ENCODE results near the gene RPS6KC1.
"Not testable (repeated sequence)": the region's sequence is repeated elsewhere in the genome, so short reads cannot be mapped to it uniquely, and the experiment has no call there.

The RPS6KC1 gene

GRCh38 chr1:213160442-213160841 lies 109.4 kb downstream of the RPS6KC1 start:
- not testable (repeated sequence) for DNase-seq

- DNase-seq: no peak
Measured at GRCh38 chr1:213162338-213162737, 111.3 kb downstream of the RPS6KC1 start.

- no peak for DNase-seq
Measured at GRCh38 chr1:213162862-213163261, 111.8 kb downstream of the RPS6KC1 start.

GRCh38 chr1:213163278-213163711 lies 112.3 kb downstream of the RPS6KC1 start:
- no peak for DNase-seq

- no peak for DNase-seq
Measured at GRCh38 chr1:213164561-213164960, 113.5 kb downstream of the RPS6KC1 start.

- peak; percentile 15 for DNase-seq
Measured at GRCh38 chr1:213166852-213167251, 115.8 kb downstream of the RPS6KC1 start.

- no peak for DNase-seq
Measured at GRCh38 chr1:213171711-213172110, 120.7 kb downstream of the RPS6KC1 start.

- DNase-seq: no peak
Measured at GRCh38 chr1:213176341-213176740, 125.3 kb downstream of the RPS6KC1 start.

GRCh38 chr1:213179784-213180183 lies 128.7 kb downstream of the RPS6KC1 start:
- no peak for DNase-seq

- no peak for DNase-seq
Measured at GRCh38 chr1:213180833-213181232, 129.8 kb downstream of the RPS6KC1 start.

GRCh38 chr1:213183036-213183672 lies 132.1 kb downstream of the RPS6KC1 start:
- DNase-seq: no peak

GRCh38 chr1:213186168-213186567 lies 135.1 kb downstream of the RPS6KC1 start:
- no peak for DNase-seq

GRCh38 chr1:213192026-213192425 lies 141.0 kb downstream of the RPS6KC1 start:
- DNase-seq: no peak

- DNase-seq: no peak
Measured at GRCh38 chr1:213194383-213194782, 143.3 kb downstream of the RPS6KC1 start.

GRCh38 chr1:213194855-213195254 lies 143.8 kb downstream of the RPS6KC1 start:
- DNase-seq: no peak

- DNase-seq: not testable (repeated sequence)
Measured at GRCh38 chr1:213196328-213197054, 145.4 kb downstream of the RPS6KC1 start.

GRCh38 chr1:213200630-213201029 lies 149.6 kb downstream of the RPS6KC1 start:
- no peak for DNase-seq

- DNase-seq: no peak
Measured at GRCh38 chr1:213201380-213202155, 150.5 kb downstream of the RPS6KC1 start.

GRCh38 chr1:213211201-213211600 lies 160.2 kb downstream of the RPS6KC1 start:
- DNase-seq: no peak

GRCh38 chr1:213219076-213219475 lies 168.0 kb downstream of the RPS6KC1 start:
- not testable (repeated sequence) for DNase-seq

GRCh38 chr1:213221209-213221608 lies 170.2 kb downstream of the RPS6KC1 start:
- DNase-seq: no peak

- no peak for DNase-seq
Measured at GRCh38 chr1:213227458-213227857, 176.4 kb downstream of the RPS6KC1 start.

GRCh38 chr1:213231795-213232231 lies 180.8 kb downstream of the RPS6KC1 start:
- no peak for DNase-seq

GRCh38 chr1:213242883-213243282 lies 191.8 kb downstream of the RPS6KC1 start:
- DNase-seq: no peak
